ENCODE measurements around the gene EEF1AKMT2. TPM values are rescaled to one million over a fixed set of nuclear protein-coding genes. Genes with fewer than 3 reads are reported as not detected.
A peak's percentile ranks its signal among the peaks of the same experiment; 100 is the strongest.

Gene EEF1AKMT2
- total and polyA plus RNA-seq, 2 of the 13 experiments (the other 11 are each of a cell fraction or from before 2014, with no cell fraction given): 11.3 to 19.3 TPM

- TF ChIP-seq XRCC5 (optimal IDR thresholded peaks at IDR 0.05; ENCODE audit: low read length) (no peak), AKNA (CRISPR knock-in tag; IDR thresholded peaks at IDR 0.05; ENCODE audit: borderline replicate concordance) (no peak), ZBTB10 (CRISPR knock-in tag; IDR thresholded peaks at IDR 0.05; ENCODE audit: borderline replicate concordance) (no peak), GATAD1 (CRISPR knock-in tag; IDR thresholded peaks at IDR 0.05) (no peak), EP300 (IDR thresholded peaks at IDR 0.05; ENCODE audit: low read depth in 2 of 2, low read length in 2 of 2) (peak in 1 of 2 experiments; percentile 63; a peak in 1 of 4 replicates), EP300 (CRISPR knock-in tag; IDR thresholded peaks at IDR 0.05; ENCODE audit: borderline replicate concordance) (no peak), POGZ (CRISPR knock-in tag; IDR thresholded peaks at IDR 0.05) (peak; percentile 20; the same call in 1 of the 2 replicates), THRA (CRISPR knock-in tag; IDR thresholded peaks at IDR 0.05; ENCODE audit: borderline replicate concordance) (no peak), TFE3 (CRISPR knock-in tag; IDR thresholded peaks at IDR 0.05) (no peak), CHD2 (IDR thresholded peaks at IDR 0.05; ENCODE audit: low read depth, low read length) (no peak), ZNF274 (CRISPR knock-in tag; IDR thresholded peaks at IDR 0.05) (0 out of 2 replicates have a peak, but pooled peaks have one; percentile 34), RFXAP (CRISPR knock-in tag; IDR thresholded peaks at IDR 0.05; ENCODE audit: borderline replicate concordance) (peak; percentile 29; the same call in 1 of the 2 replicates), IKZF5 (CRISPR knock-in tag; IDR thresholded peaks at IDR 0.05) (0 out of 2 replicates have a peak, but pooled peaks have one; percentile 25), ZNF362 (CRISPR knock-in tag; IDR thresholded peaks at IDR 0.05; ENCODE audit: borderline replicate concordance) (no peak), ZNF235 (CRISPR knock-in tag; IDR thresholded peaks at IDR 0.05; ENCODE audit: borderline replicate concordance) (no peak), ZNF773 (CRISPR knock-in tag; IDR thresholded peaks at IDR 0.05; ENCODE audit: borderline replicate concordance) (no peak)
Observed at GRCh38 chr10:124708246-124708779, 83.4 kb downstream of the EEF1AKMT2 start (continued).
